HepG2 (cell line): ENCODE data around the gene MAP3K3. TPM values are rescaled to one million over a fixed set of nuclear protein-coding genes. Genes with fewer than 3 reads are reported as not detected.

ENCODE experiments used
- ATAC-seq: fragments of 200-7000 bp; cut with Tn5 transposase; 3 replicates; pipeline ENCODE4 v1.9.1; 2020; ENCODE audit warnings: mild to moderate bottlenecking, moderate library complexity
- BruUV-seq: library from RNA; stranded (reverse); fragments of 400-500 nt; replicated peaks from 2 replicates; lab custom pipeline; 2021; lab: Mats Ljungman, UMichigan
- CTCF ChIA-PET: fragments of 300-600 bp; formaldehyde crosslinking; extraction: SDS; loops from one replicate; lab custom pipeline; 2021; ENCODE audit warnings: low total read pairs, inconsistent platforms, low intra/inter-chr PET ratio; lab: Yijun Ruan, JAX
- POLR2A ChIA-PET: fragments of 350-600 bp; sonication (Branson Sonifier 250); formaldehyde crosslinking; loops from one replicate; lab custom pipeline; 2020; ENCODE audit warnings: antibody characterized with exemption, inconsistent platforms; lab: Yijun Ruan, JAX
- DNase-seq: peaks from one replicate; pipeline ENCODE4 v3.0.0-alpha.2; 2015; ENCODE audit warnings: low spot score
- FAIRE-seq: peaks from 3 replicates; lab custom pipeline; 2011; peaks lifted over from hg19 to GRCh38; lab: Jason Lieb, UNC
- H2AFZ ChIP-seq: one replicate; pipeline ENCODE4 v1.6.1; 2011; ENCODE audit warnings: low read length, inconsistent platforms
- H3K27ac ChIP-seq: fragments of 300-600 bp; 3 replicates; pipeline ENCODE4 v1.8.0; 2011; ENCODE audit warnings: mixed run types, mild to moderate bottlenecking, mixed read lengths, low read length, inconsistent platforms; ENCODE audit not compliant: insufficient read depth; ENCODE audit errors: extremely low read length
- H3K27me3 ChIP-seq, 2 experiments: fragments of 200-600 bp in 1 of 2; 2 replicates in 1 of 2; 3 replicates in 1 of 2; pipeline versions ENCODE4 v1.6.0 to v1.8.0; 2011; ENCODE audit warnings: low read length in 2 of 2, mild to moderate bottlenecking in 2 of 2, moderate library complexity in 2 of 2, inconsistent platforms in 1 of 2; ENCODE audit not compliant: insufficient read depth in 2 of 2, control insufficient read depth in 1 of 2
- H3K36me3 ChIP-seq, 2 experiments: fragments of 200-600 bp in 1 of 2; replicated peaks in 1 of 2; 2 replicates in 1 of 2; 3 replicates in 1 of 2; pipeline versions ENCODE4 v1.5.1 to v1.8.0; 2011; ENCODE audit warnings: low read length in 2 of 2, inconsistent platforms in 1 of 2; ENCODE audit not compliant: insufficient read depth in 2 of 2, control insufficient read depth in 1 of 2
- H3K4me1 ChIP-seq: 2 replicates; pipeline ENCODE4 v1.5.1; 2012; ENCODE audit warnings: low read length, inconsistent platforms; ENCODE audit not compliant: insufficient read depth
- H3K4me2 ChIP-seq: 2 replicates; pipeline ENCODE4 v1.6.0; 2011; ENCODE audit warnings: low read depth, low read length, inconsistent platforms
- H3K4me3 ChIP-seq, 3 experiments: fragments of 200-600 bp in 1 of 3; sonication (generic), shearing (Covaris generic) in 1 of 3; replicated peaks in 1 of 3; 2 replicates each; pipeline ENCODE4 v1.5.1; 2011 to 2016; ENCODE audit warnings: low read length in 3 of 3, inconsistent platforms in 2 of 3, low read depth in 2 of 3, mild to moderate bottlenecking in 2 of 3, control low read depth in 1 of 3, mixed read lengths in 1 of 3; ENCODE audit not compliant: insufficient read depth in 1 of 3
- H3K79me2 ChIP-seq: one replicate; pipeline ENCODE4 v1.6.1; 2011; ENCODE audit warnings: low read length, inconsistent platforms; ENCODE audit not compliant: insufficient read depth
- H3K9ac ChIP-seq: 2 replicates; pipeline ENCODE4 v1.6.0; 2011; ENCODE audit warnings: mild to moderate bottlenecking, low read depth, low read length, inconsistent platforms; ENCODE audit not compliant: insufficient read depth
- H3K9me3 ChIP-seq: 2 replicates; pipeline ENCODE4 v1.5.1; 2012; ENCODE audit warnings: mild to moderate bottlenecking, low read length
- H4K20me1 ChIP-seq: 2 replicates; pipeline ENCODE4 v1.6.0; 2011; ENCODE audit warnings: inconsistent platforms, mild to moderate bottlenecking, low read length, moderate library complexity; ENCODE audit not compliant: insufficient read depth
- ZNF101 ChIP-seq: sonication (generic); formaldehyde crosslinking; IDR thresholded peaks from 2 replicates; pipeline ENCODE4 v1.4.0; 2020; ENCODE audit warnings: mild to moderate bottlenecking, low read depth, missing genetic modification reagents, borderline replicate concordance
- WGBS: methylation state at CpG from one replicate; pipeline ENCODE4 v1.1.6; 2017; ENCODE audit warnings: low lambda C conversion rate; 5-methylcytosine and 5-hydroxymethylcytosine counted together
- in situ Hi-C: cut with HindIII; loops from 2 replicates; pipeline ENCODE4 v1.10.0; 2017; ENCODE audit warnings: low pct_unique_long_range_greater_than_20kb; ENCODE audit not compliant: extremely low pct_ligation_motif_present
- intact Hi-C: fragments of 100-400 bp; cut with micrococcal nuclease; formaldehyde crosslinking; loops from one replicate; pipeline ENCODE4 v1.10.0; 2022; ENCODE audit not compliant: unreplicated experiment
- polyA plus RNA-seq, 8 experiments: library from polyadenylated mRNA; depleted of rRNA in 3 of 8; stranded (reverse) in 7 of 8; unstranded in 1 of 8; fragments of >200 nt; fragmentation: Illumina TruSeq in 4 of 8; extraction: Trizol in 4 of 8; gene quantifications; 2 replicates each; pipeline versions ENCODE4 v1.2.1 to v1.2.3, GENCODE V29; 2011 to 2016; ENCODE audit warnings: low read depth in 4 of 8, missing spikeins in 1 of 8, mixed read lengths in 1 of 8; ENCODE audit not compliant: insufficient read depth in 1 of 8
- total RNA-seq, 5 experiments: library from RNA; depleted of rRNA; stranded (reverse); fragments of >200 nt; fragmentation: Illumina TruSeq; extraction: Trizol; gene quantifications; 2 replicates each; pipeline ENCODE4 v1.2.3, GENCODE V29; 2016; ENCODE audit warnings: low read depth in 1 of 5
- TF ChIP-seq, protein P1 (sequence below), 2 experiments: sonication (generic) in 1 of 2; formaldehyde crosslinking in 1 of 2; IDR thresholded peaks; 2 replicates each; pipeline versions ENCODE4 v1.4.0 to v1.6.1; 2018 to 2020; ENCODE audit warnings: missing genetic modification reagents in 2 of 2, borderline replicate concordance in 1 of 2, low read depth in 1 of 2, mild to moderate bottlenecking in 1 of 2, missing biosample characterization in 1 of 2
- TF ChIP-seq, protein P2 (sequence below): sonication (generic); formaldehyde crosslinking; IDR thresholded peaks from 2 replicates; pipeline ENCODE4 v1.8.1; 2023; ENCODE audit warnings: mild to moderate bottlenecking, missing genetic modification reagents, borderline replicate concordance

The MAP3K3 gene
- total and polyA plus RNA-seq, 2 of the 13 experiments (the other 11 are each of a cell fraction or from before 2014, with no cell fraction given): 17.7 to 21.8 TPM

DNA sequence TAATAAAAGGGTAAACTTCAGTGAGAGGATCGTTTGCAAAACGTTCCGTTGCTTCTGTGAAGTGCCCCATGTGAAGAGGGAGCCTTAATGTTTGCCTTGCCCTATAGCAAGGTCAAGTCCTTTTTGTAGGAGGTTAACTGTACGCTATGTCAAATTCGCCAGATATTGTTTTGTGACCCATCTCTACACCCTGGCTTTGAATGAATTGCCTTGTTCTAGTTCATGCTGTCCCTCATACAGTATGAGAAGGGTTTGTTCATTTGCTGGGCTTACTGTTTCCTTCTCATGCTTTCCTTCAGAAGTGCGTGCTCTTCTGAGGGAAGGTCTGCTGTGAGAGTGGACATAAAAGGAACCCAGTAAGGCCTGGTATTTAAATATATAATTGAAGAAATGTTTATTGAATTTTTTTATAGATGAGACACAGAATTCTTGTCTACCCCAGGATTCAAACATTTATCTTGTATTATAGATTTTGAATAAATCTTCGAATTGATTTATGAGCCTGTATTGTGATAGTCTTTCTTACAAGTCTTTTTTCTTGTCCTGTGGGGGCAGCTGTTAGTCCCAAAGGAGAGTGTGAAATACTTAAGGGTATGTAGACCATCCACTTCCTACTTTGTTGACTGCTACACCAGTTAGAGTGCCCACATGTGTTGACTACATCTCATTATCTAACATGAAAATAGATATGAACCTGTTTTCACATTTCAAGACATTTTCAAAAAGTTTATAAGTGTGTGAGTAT is 1.7 kb downstream of the MAP3K3 start:
- peak overlapping the region; percentile 80 to 97 (median 85) for H3K4me3 ChIP-seq
- 0 out of 5 replicates have a peak, but pooled peaks cover 0 to 2% of the 10 kb centered on the region in 2 experiments for H3K36me3 ChIP-seq
- H3K4me1 ChIP-seq: peaks cover 47% of the 10 kb centered on the region
- in situ Hi-C loops: no loop called here
- FAIRE-seq (no peak), ATAC-seq (no peak), DNase-seq (no peak)
- H2AFZ ChIP-seq: no peak overlapping the region
- H3K4me2 ChIP-seq: peak overlapping the region; percentile 85
- H3K9me3 ChIP-seq: no peaks in the 10 kb centered on the region
- H3K27me3 ChIP-seq: no peaks in the 10 kb centered on the region
- peaks cover 7% of the 10 kb centered on the region; the same call in 1 of the 2 replicates for H4K20me1 ChIP-seq
- peaks cover 39% of the 10 kb centered on the region for H3K79me2 ChIP-seq
- TSS peak; percentile 43 for BruUV-seq
- TF ChIP-seq, protein P1, sequence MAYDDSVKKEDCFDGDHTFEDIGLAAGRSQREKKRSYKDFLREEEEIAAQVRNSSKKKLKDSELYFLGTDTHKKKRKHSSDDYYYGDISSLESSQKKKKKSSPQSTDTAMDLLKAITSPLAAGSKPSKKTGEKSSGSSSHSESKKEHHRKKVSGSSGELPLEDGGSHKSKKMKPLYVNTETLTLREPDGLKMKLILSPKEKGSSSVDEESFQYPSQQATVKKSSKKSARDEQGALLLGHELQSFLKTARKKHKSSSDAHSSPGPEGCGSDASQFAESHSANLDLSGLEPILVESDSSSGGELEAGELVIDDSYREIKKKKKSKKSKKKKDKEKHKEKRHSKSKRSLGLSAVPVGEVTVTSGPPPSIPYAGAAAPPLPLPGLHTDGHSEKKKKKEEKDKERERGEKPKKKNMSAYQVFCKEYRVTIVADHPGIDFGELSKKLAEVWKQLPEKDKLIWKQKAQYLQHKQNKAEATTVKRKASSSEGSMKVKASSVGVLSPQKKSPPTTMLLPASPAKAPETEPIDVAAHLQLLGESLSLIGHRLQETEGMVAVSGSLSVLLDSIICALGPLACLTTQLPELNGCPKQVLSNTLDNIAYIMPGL (CRISPR knock-in tag; IDR thresholded peaks at IDR 0.05; ENCODE audit: borderline replicate concordance in 1 of 2, low read depth in 1 of 2): peak in 1 of 2 experiments; percentile 8; a peak in 1 of 4 replicates
- no peak for TF ChIP-seq ZNF101 (CRISPR knock-in tag)
- TF ChIP-seq, protein P2, sequence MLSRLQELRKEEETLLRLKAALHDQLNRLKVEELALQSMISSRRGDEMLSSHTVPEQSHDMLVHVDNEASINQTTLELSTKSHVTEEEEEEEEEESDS: 0 out of 2 replicates have a peak, but pooled peaks have one; percentile 31
- intact Hi-C loops: loop anchor here (2.0 to 5.0 kb wide), 2 partner anchors 45 to 53 kb away; no protein-coding TSS in a partner anchor
- ChIA-PET POLR2A (interaction anchor here (0.6 kb wide), 1 partner anchor 149 kb away, joined by 3 read pairs; the partner anchor contains the start of gene CCDC47), CTCF (interaction anchor here (0.6 kb wide), 1 partner anchor 126 kb away, joined by 3 read pairs; no protein-coding TSS in a partner anchor)
- no peak overlapping the region for H3K27ac ChIP-seq
- peak overlapping the region; percentile 77; the same call in 1 of the 2 replicates for H3K9ac ChIP-seq
- 32% methylated on average over 7 of the region's 7 CpGs for WGBS
